Neural cell (in vitro differentiated cells): ENCODE results near the gene PTPN21.

Experiments
- CTCF ChIP-seq: fragments of 450-650 bp; IDR thresholded peaks from 2 replicates; pipeline ENCODE4 v1.5.1; 2014; ENCODE audit warnings: antibody characterized with exemption, mild to moderate bottlenecking, moderate library complexity; ENCODE audit not compliant: poor library complexity, severe bottlenecking
- EZH2 ChIP-seq: fragments of 200-600, 300-800 bp; shearing (Covaris generic), sonication (generic); IDR thresholded peaks from 2 replicates; pipeline ENCODE4 v1.6.1; 2014; ENCODE audit warnings: antibody characterized with exemption, low read length, borderline replicate concordance, mild to moderate bottlenecking; ENCODE audit not compliant: insufficient read depth, poor library complexity, severe bottlenecking
- RAD21 ChIP-seq: fragments of 450-650 bp; conservative IDR thresholded peaks from 2 replicates; pipeline ENCODE4 v1.6.1; 2014; ENCODE audit warnings: antibody characterized with exemption, mild to moderate bottlenecking, moderate library complexity
- REST ChIP-seq: IDR thresholded peaks from 2 replicates; pipeline ENCODE4 v1.6.1; 2012; ENCODE audit warnings: borderline replicate concordance

GRCh38 chr14:88488081-88488480 is 66.7 kb downstream of the PTPN21 start:
- TF ChIP-seq CTCF, result no peak
- no peak for TF ChIP-seq REST
- TF ChIP-seq EZH2, result no peak
- no peak for TF ChIP-seq RAD21
